DMS53 (cell line): ENCODE data around the gene FUT7.

Experiments used
- DNase-seq: peaks from one replicate; lab custom pipeline; 2025; lab: John Stamatoyannopoulos, UW

FUT7 gene

GRCh38 chr9:136982232-136983051 is 49.4 kb downstream of the FUT7 start, which contains the start of gene LCNL1:
Gene LCNL1 (plus strand): TSS chr9:136982993. CDS start chr9:136983587, 594 bp downstream.
- DNase-seq: no peak

GRCh38 chr9:136981588-136982231 is 50.2 kb downstream of the FUT7 start:
- no peak for DNase-seq

- DNase-seq: no peak
These were observed 51.0 kb downstream of the FUT7 start for GRCh38 chr9:136980669-136981478.
